Measurements from ENCODE around the gene MAPKAP1. TPM values are rescaled to one million over a fixed set of nuclear protein-coding genes. Genes with fewer than 3 reads are reported as not detected.

MAPKAP1 gene
- total and polyA plus RNA-seq, 9 of the 15 experiments (the other 6 are each of a cell fraction or from before 2014, with no cell fraction given): 2.6 to 82.1 (median 61.1) TPM

GRCh38 chr9:125626187-125626586 is 80.8 kb downstream of the MAPKAP1 start (continued):
- TF ChIP-seq ATF3 (IDR thresholded peaks at IDR 0.05) (peak; percentile 82), ATF3 (CRISPR knock-in tag; conservative IDR thresholded peaks at IDR 0.05) (no peak), KLF6 (CRISPR knock-in tag; IDR thresholded peaks at IDR 0.05; ENCODE audit: borderline replicate concordance) (no peak), TFE3 (CRISPR knock-in tag; IDR thresholded peaks at IDR 0.05) (no peak), ARHGAP35 (IDR thresholded peaks at IDR 0.05; ENCODE audit: partially characterized antibody) (no peak), ZNF224 (CRISPR knock-in tag; IDR thresholded peaks at IDR 0.05) (no peak), ZNF584 (CRISPR knock-in tag; IDR thresholded peaks at IDR 0.05; ENCODE audit: low read depth) (no peak), STAG1 (CRISPR knock-in tag; IDR thresholded peaks at IDR 0.05; ENCODE audit: borderline replicate concordance) (no peak), ZNF316 (IDR thresholded peaks at IDR 0.05) (peak; percentile 72), MEF2A (IDR thresholded peaks at IDR 0.05; ENCODE audit: control insufficient read depth, low read depth, low read length) (no peak), ZEB2 (IDR thresholded peaks at IDR 0.05) (no peak), CSDE1 (IDR thresholded peaks at IDR 0.05) (no peak), ZNF740 (CRISPR knock-in tag; IDR thresholded peaks at IDR 0.05) (no peak), ZNF740 (tag; IDR thresholded peaks at IDR 0.05) (no peak), ZNF655 (CRISPR knock-in tag; IDR thresholded peaks at IDR 0.05) (no peak), SMARCB1 (IDR thresholded peaks at IDR 0.05; ENCODE audit: insufficient read length, low read depth) (no peak), ZNF174 (CRISPR knock-in tag; IDR thresholded peaks at IDR 0.05) (no peak), MAFK (IDR thresholded peaks at IDR 0.05; ENCODE audit: low read length) (peak; percentile 49), TAF15 (IDR thresholded peaks at IDR 0.05; ENCODE audit: low read depth, low read length) (no peak), JUND (IDR thresholded peaks at IDR 0.05; ENCODE audit: borderline replicate concordance, low read depth, low read length) (peak; percentile 84), JUND (tag; IDR thresholded peaks at IDR 0.05; ENCODE audit: borderline replicate concordance, low read depth, low read length) (no peak; the same call in 2 of the 3 replicates), NKRF (IDR thresholded peaks at IDR 0.05; ENCODE audit: borderline replicate concordance) (no peak), C11orf30 (IDR thresholded peaks at IDR 0.05; ENCODE audit: low read depth) (peak; percentile 80), POLR3A (IDR thresholded peaks at IDR 0.05; ENCODE audit: borderline replicate concordance, extremely low read depth, insufficient read depth, insufficient read length) (no peak), JUNB (CRISPR knock-in tag; conservative IDR thresholded peaks at IDR 0.05) (no peak)

All from K562 (cell line).